HepG2 (cell line): Measurements from ENCODE around the gene MTMR4. TPM values are rescaled to one million over a fixed set of nuclear protein-coding genes. Genes with fewer than 3 reads are reported as not detected.

Source experiments
- ATAC-seq: fragments of 200-7000 bp; cut with Tn5 transposase; 3 replicates; pipeline ENCODE4 v1.9.1; 2020; ENCODE audit warnings: mild to moderate bottlenecking, moderate library complexity
- BruUV-seq: library from RNA; stranded (reverse); fragments of 400-500 nt; replicated peaks from 2 replicates; lab custom pipeline; 2021; lab: Mats Ljungman, UMichigan
- CTCF ChIA-PET: fragments of 300-600 bp; formaldehyde crosslinking; extraction: SDS; loops from one replicate; lab custom pipeline; 2021; ENCODE audit warnings: low total read pairs, inconsistent platforms, low intra/inter-chr PET ratio; lab: Yijun Ruan, JAX
- POLR2A ChIA-PET: fragments of 350-600 bp; sonication (Branson Sonifier 250); formaldehyde crosslinking; loops from one replicate; lab custom pipeline; 2020; ENCODE audit warnings: antibody characterized with exemption, inconsistent platforms; lab: Yijun Ruan, JAX
- DNase-seq: peaks from one replicate; pipeline ENCODE4 v3.0.0-alpha.2; 2015; ENCODE audit warnings: low spot score
- FAIRE-seq: peaks from 3 replicates; lab custom pipeline; 2011; peaks lifted over from hg19 to GRCh38; lab: Jason Lieb, UNC
- H2AFZ ChIP-seq: one replicate; pipeline ENCODE4 v1.6.1; 2011; ENCODE audit warnings: low read length, inconsistent platforms
- H3K27ac ChIP-seq: fragments of 300-600 bp; 3 replicates; pipeline ENCODE4 v1.8.0; 2011; ENCODE audit warnings: mixed run types, mild to moderate bottlenecking, mixed read lengths, low read length, inconsistent platforms; ENCODE audit not compliant: insufficient read depth; ENCODE audit errors: extremely low read length
- H3K27me3 ChIP-seq, 2 experiments: fragments of 200-600 bp in 1 of 2; 2 replicates in 1 of 2; 3 replicates in 1 of 2; pipeline versions ENCODE4 v1.6.0 to v1.8.0; 2011; ENCODE audit warnings: low read length in 2 of 2, mild to moderate bottlenecking in 2 of 2, moderate library complexity in 2 of 2, inconsistent platforms in 1 of 2; ENCODE audit not compliant: insufficient read depth in 2 of 2, control insufficient read depth in 1 of 2
- H3K36me3 ChIP-seq, 2 experiments: fragments of 200-600 bp in 1 of 2; replicated peaks in 1 of 2; 2 replicates in 1 of 2; 3 replicates in 1 of 2; pipeline versions ENCODE4 v1.5.1 to v1.8.0; 2011; ENCODE audit warnings: low read length in 2 of 2, inconsistent platforms in 1 of 2; ENCODE audit not compliant: insufficient read depth in 2 of 2, control insufficient read depth in 1 of 2
- H3K4me1 ChIP-seq: 2 replicates; pipeline ENCODE4 v1.5.1; 2012; ENCODE audit warnings: low read length, inconsistent platforms; ENCODE audit not compliant: insufficient read depth
- H3K4me2 ChIP-seq: 2 replicates; pipeline ENCODE4 v1.6.0; 2011; ENCODE audit warnings: low read depth, low read length, inconsistent platforms
- H3K4me3 ChIP-seq, 3 experiments: fragments of 200-600 bp in 1 of 3; sonication (generic), shearing (Covaris generic) in 1 of 3; replicated peaks in 1 of 3; 2 replicates each; pipeline ENCODE4 v1.5.1; 2011 to 2016; ENCODE audit warnings: low read length in 3 of 3, inconsistent platforms in 2 of 3, low read depth in 2 of 3, mild to moderate bottlenecking in 2 of 3, control low read depth in 1 of 3, mixed read lengths in 1 of 3; ENCODE audit not compliant: insufficient read depth in 1 of 3
- H3K79me2 ChIP-seq: one replicate; pipeline ENCODE4 v1.6.1; 2011; ENCODE audit warnings: low read length, inconsistent platforms; ENCODE audit not compliant: insufficient read depth
- H3K9ac ChIP-seq: 2 replicates; pipeline ENCODE4 v1.6.0; 2011; ENCODE audit warnings: mild to moderate bottlenecking, low read depth, low read length, inconsistent platforms; ENCODE audit not compliant: insufficient read depth
- H3K9me3 ChIP-seq: 2 replicates; pipeline ENCODE4 v1.5.1; 2012; ENCODE audit warnings: mild to moderate bottlenecking, low read length
- H4K20me1 ChIP-seq: 2 replicates; pipeline ENCODE4 v1.6.0; 2011; ENCODE audit warnings: inconsistent platforms, mild to moderate bottlenecking, low read length, moderate library complexity; ENCODE audit not compliant: insufficient read depth
- ATF7 ChIP-seq, 2 experiments: fragments of 450-650 bp in 1 of 2; sonication (generic) in 1 of 2; formaldehyde crosslinking in 1 of 2; IDR thresholded peaks; 2 replicates each; pipeline versions ENCODE4 v1.4.0 to v1.6.1; 2016 to 2020; ENCODE audit warnings: antibody characterized with exemption in 1 of 2, mild to moderate bottlenecking in 1 of 2, missing genetic modification reagents in 1 of 2
- MIXL1 ChIP-seq: IDR thresholded peaks from 2 replicates; pipeline ENCODE4 v1.6.1; 2016
- PAX8 ChIP-seq: sonication (generic); formaldehyde crosslinking; IDR thresholded peaks from 2 replicates; pipeline ENCODE4 v1.8.0; 2022; ENCODE audit warnings: mild to moderate bottlenecking, missing genetic modification reagents, borderline replicate concordance
- THYN1 ChIP-seq: sonication (generic); formaldehyde crosslinking; IDR thresholded peaks from 2 replicates; pipeline ENCODE4 v1.8.1; 2023; ENCODE audit warnings: low read depth, mild to moderate bottlenecking, moderate library complexity, missing genetic modification reagents, borderline replicate concordance
- ZBTB40 ChIP-seq, 2 experiments: fragments of 450-650 bp in 1 of 2; sonication (generic) in 1 of 2; formaldehyde crosslinking in 1 of 2; IDR thresholded peaks; 2 replicates each; pipeline versions ENCODE4 v1.6.1 to v1.8.0; 2016 to 2022; ENCODE audit warnings: antibody characterized with exemption in 1 of 2, mild to moderate bottlenecking in 1 of 2, missing genetic modification reagents in 1 of 2
- ZFY ChIP-seq: sonication (generic); formaldehyde crosslinking; IDR thresholded peaks from 2 replicates; pipeline ENCODE4 v1.4.0; 2020; ENCODE audit warnings: missing genetic modification reagents
- ZNF263 ChIP-seq: sonication (generic); formaldehyde crosslinking; IDR thresholded peaks from 2 replicates; pipeline ENCODE4 v1.4.0; 2020; ENCODE audit warnings: missing genetic modification reagents
- ZNF501 ChIP-seq: sonication (generic); formaldehyde crosslinking; IDR thresholded peaks from 2 replicates; pipeline ENCODE4 v1.5.1; 2020; ENCODE audit warnings: mild to moderate bottlenecking, moderate library complexity, missing genetic modification reagents
- WGBS: methylation state at CpG from one replicate; pipeline ENCODE4 v1.1.6; 2017; ENCODE audit warnings: low lambda C conversion rate; 5-methylcytosine and 5-hydroxymethylcytosine counted together
- in situ Hi-C: cut with HindIII; loops from 2 replicates; pipeline ENCODE4 v1.10.0; 2017; ENCODE audit warnings: low pct_unique_long_range_greater_than_20kb; ENCODE audit not compliant: extremely low pct_ligation_motif_present
- intact Hi-C: fragments of 100-400 bp; cut with micrococcal nuclease; formaldehyde crosslinking; loops from one replicate; pipeline ENCODE4 v1.10.0; 2022; ENCODE audit not compliant: unreplicated experiment
- polyA plus RNA-seq, 8 experiments: library from polyadenylated mRNA; depleted of rRNA in 3 of 8; stranded (reverse) in 7 of 8; unstranded in 1 of 8; fragments of >200 nt; fragmentation: Illumina TruSeq in 4 of 8; extraction: Trizol in 4 of 8; gene quantifications; 2 replicates each; pipeline versions ENCODE4 v1.2.1 to v1.2.3, GENCODE V29; 2011 to 2016; ENCODE audit warnings: low read depth in 4 of 8, missing spikeins in 1 of 8, mixed read lengths in 1 of 8; ENCODE audit not compliant: insufficient read depth in 1 of 8
- total RNA-seq, 5 experiments: library from RNA; depleted of rRNA; stranded (reverse); fragments of >200 nt; fragmentation: Illumina TruSeq; extraction: Trizol; gene quantifications; 2 replicates each; pipeline ENCODE4 v1.2.3, GENCODE V29; 2016; ENCODE audit warnings: low read depth in 1 of 5

MTMR4 gene
- total and polyA plus RNA-seq, 2 of the 13 experiments (the other 11 are each of a cell fraction or from before 2014, with no cell fraction given), result 62.5 to 65.1 TPM

DNA sequence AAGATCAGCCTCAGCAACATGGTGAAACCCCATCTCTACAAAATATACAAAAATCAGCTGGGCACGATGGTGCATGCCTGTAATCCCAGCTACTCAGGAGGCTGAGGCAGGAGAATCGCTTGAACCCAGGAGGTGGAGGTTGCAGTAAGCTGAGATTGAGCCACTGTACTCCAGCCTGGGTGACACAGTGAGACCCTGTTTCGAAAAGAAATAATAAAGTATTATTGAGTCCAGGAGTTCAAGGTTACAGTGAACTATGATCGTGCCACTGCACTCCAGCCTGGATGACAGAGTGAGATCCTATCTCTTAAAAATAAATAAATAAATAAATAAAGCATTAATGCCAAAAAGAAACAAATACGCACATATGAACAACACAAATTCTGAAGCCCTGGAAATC, 32.6 kb downstream of the MTMR4 start (continued):
- TF ChIP-seq ZBTB40 (IDR thresholded peaks at IDR 0.05) (peak; percentile 42; the same call in 1 of the 2 replicates), ZBTB40 (CRISPR knock-in tag; IDR thresholded peaks at IDR 0.05) (peak; percentile 94)

DNA sequence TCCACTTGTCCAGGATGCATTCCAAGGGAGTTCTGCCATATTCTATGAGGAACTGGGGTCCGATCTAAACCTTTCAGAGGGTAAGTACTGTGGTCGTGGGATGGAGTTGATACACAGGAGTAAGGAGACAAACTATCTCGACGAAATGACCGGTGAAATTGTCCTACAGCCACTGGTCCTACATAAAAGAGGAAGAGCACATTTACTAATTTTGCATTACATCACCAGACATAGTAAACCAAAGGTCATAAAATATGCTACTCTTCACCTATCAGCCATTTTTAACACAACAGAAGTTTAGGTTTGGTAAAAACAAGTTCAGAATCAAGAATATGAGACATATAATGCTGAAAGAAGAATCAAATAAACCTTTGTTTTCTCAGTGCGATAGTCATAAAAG, 34.3 kb downstream of the MTMR4 start:
- Histone ChIP-seq H3K4me3 (no peak overlapping the region), H3K9ac (no peak overlapping the region), H2AFZ (no peak overlapping the region), H3K9me3 (no peaks in the 10 kb centered on the region), H3K4me1 (peaks cover 18% of the 10 kb centered on the region), H3K36me3 (no peaks in the 10 kb centered on the region), H3K27me3 (no peaks in the 10 kb centered on the region), H4K20me1 (no peaks in the 10 kb centered on the region), H3K79me2 (no peaks in the 10 kb centered on the region)
- ATAC-seq, result no peak
- WGBS, result 39% methylated on average over 6 of the region's 6 CpGs
- CTCF ChIA-PET, result no interaction called here
- POLR2A ChIA-PET, result no interaction called here
- in situ Hi-C loops, result no loop called here
- no peak for DNase-seq
- TF ChIP-seq THYN1 (CRISPR knock-in tag), result no peak
- TF ChIP-seq ATF7 (IDR thresholded peaks at IDR 0.05), result 0 out of 2 replicates have a peak, but pooled peaks have one; percentile 6
- TF ChIP-seq ATF7 (CRISPR knock-in tag; IDR thresholded peaks at IDR 0.05), result no peak
- no peak for TF ChIP-seq PAX8
- TF ChIP-seq ZNF263 (CRISPR knock-in tag), result no peak
- no peak for TF ChIP-seq ZNF501 (CRISPR knock-in tag)
- no peak for TF ChIP-seq MIXL1 (CRISPR knock-in tag)
- no peak for TF ChIP-seq ZFY (CRISPR knock-in tag)
- TF ChIP-seq, all 625 proteins: peak for 1
- intact Hi-C loops, result no loop called here
- no peak for FAIRE-seq
- Histone ChIP-seq H3K27ac (no peak overlapping the region), H3K4me2 (no peak overlapping the region)
- no TSS peak for BruUV-seq
